ENCODE results near the gene RNF40. TPM values are rescaled to one million over a fixed set of nuclear protein-coding genes. Genes with fewer than 3 reads are reported as not detected.

The RNF40 gene
- total RNA-seq, 1 experiment from 2014 or later = 48.2 TPM

GRCh38 chr16:30762991-30763725 is 1.0 kb downstream of the RNF40 start:
- no peak for DNase-seq (ENCODE audit: low read depth)

GRCh38 chr16:30764086-30764485 is 2.0 kb downstream of the RNF40 start:
- no peak for DNase-seq (ENCODE audit: low read depth)

- DNase-seq (ENCODE audit: low read depth) = no peak
Observed at GRCh38 chr16:30764816-30765465, 2.8 kb downstream of the RNF40 start.

GRCh38 chr16:30766206-30766932 is 4.2 kb downstream of the RNF40 start:
- no peak for DNase-seq (ENCODE audit: low read depth)

- no peak for DNase-seq (ENCODE audit: low read depth)
Observed at GRCh38 chr16:30766933-30767284, 4.8 kb downstream of the RNF40 start.

- no peak for DNase-seq (ENCODE audit: low read depth)
Observed at GRCh38 chr16:30767767-30768465, 5.8 kb downstream of the RNF40 start.

GRCh38 chr16:30768583-30769181 is 6.6 kb downstream of the RNF40 start:
- no peak for DNase-seq (ENCODE audit: low read depth)

GRCh38 chr16:30769379-30770089 is 7.4 kb downstream of the RNF40 start:
- DNase-seq (ENCODE audit: low read depth) = no peak

GRCh38 chr16:30771726-30772125 is 9.6 kb downstream of the RNF40 start:
- no peak for DNase-seq (ENCODE audit: low read depth)

GRCh38 chr16:30773826-30774225 is 11.7 kb downstream of the RNF40 start:
- no peak for DNase-seq (ENCODE audit: low read depth)

- DNase-seq (ENCODE audit: low read depth) = no peak
Observed at GRCh38 chr16:30774367-30775130, 12.4 kb downstream of the RNF40 start.

- DNase-seq (ENCODE audit: low read depth) = no peak
Observed at GRCh38 chr16:30775131-30775391, 12.9 kb downstream of the RNF40 start.

GRCh38 chr16:30775392-30776188 is 13.5 kb downstream of the RNF40 start:
- DNase-seq (ENCODE audit: low read depth) = peak; percentile 78

GRCh38 chr16:30777591-30778297 is 15.6 kb downstream of the RNF40 start:
- peak; percentile 21 for DNase-seq (ENCODE audit: low read depth)

GRCh38 chr16:30778549-30779244 is 16.6 kb downstream of the RNF40 start:
- DNase-seq (ENCODE audit: low read depth) = no peak

GRCh38 chr16:30779596-30779995 is 17.5 kb downstream of the RNF40 start:
- DNase-seq (ENCODE audit: low read depth) = no peak

- no peak for DNase-seq (ENCODE audit: low read depth)
Observed at GRCh38 chr16:30780021-30780420, 17.9 kb downstream of the RNF40 start.

GRCh38 chr16:30780549-30780948 is 18.4 kb downstream of the RNF40 start:
- DNase-seq (ENCODE audit: low read depth) = no peak

Measured in RPMI7951 (cell line).